Activated CD4-positive, alpha-beta T cell treated with anti-CD3 and anti-CD28 coated beads, Interleukin-2, amount 10 ng/mL, durations not matched to agents 24 days and 14 days (primary cell): Measurements from ENCODE around the gene CCNJL. TPM values are rescaled to one million over a fixed set of nuclear protein-coding genes. Genes with fewer than 3 reads are reported as not detected.

Experiments used
- DNase-seq: peaks from one replicate; pipeline ENCODE4 v3.0.0; 2022
- H3K27ac Mint-ChIP-seq: one replicate; pipeline ENCODE4 v1.8.0; 2022; ENCODE audit warnings: mild to moderate bottlenecking, mixed read lengths
- H3K27me3 Mint-ChIP-seq: one replicate; pipeline ENCODE4 v1.8.0; 2022; ENCODE audit warnings: mixed read lengths
- H3K36me3 Mint-ChIP-seq: one replicate; pipeline ENCODE4 v1.8.0; 2022; ENCODE audit warnings: low read depth, mild to moderate bottlenecking, mixed read lengths
- H3K4me1 Mint-ChIP-seq: one replicate; pipeline ENCODE4 v1.8.0; 2021; ENCODE audit warnings: mixed read lengths
- H3K4me3 Mint-ChIP-seq: one replicate; pipeline ENCODE4 v1.8.0; 2022; ENCODE audit warnings: mild to moderate bottlenecking, moderate library complexity, mixed read lengths
- H3K9me3 Mint-ChIP-seq: one replicate; pipeline ENCODE4 v1.8.0; 2021; ENCODE audit warnings: mixed read lengths
- intact Hi-C: fragments of 100-400 bp; cut with micrococcal nuclease; formaldehyde crosslinking; loops from one replicate; pipeline ENCODE4 v1.15.1; 2023
- total RNA-seq: library from RNA; stranded (reverse); gene quantifications from 2 replicates; pipeline ENCODE4 v1.2.3, GENCODE V29; 2022

CCNJL gene
- total RNA-seq, 1 donor from 2014 or later, result not detected

- H3K27me3 Mint-ChIP-seq, result no peaks in the 10 kb centered on the region
- intact Hi-C loops, result no loop called here
Measured at GRCh38 chr5:160291467-160291866, 20.9 kb downstream of the CCNJL start.

GRCh38 chr5:160290751-160291150 lies 21.6 kb downstream of the CCNJL start:
- intact Hi-C loops, result no loop called here
- Mint-ChIP-seq H3K36me3 (no peaks in the 10 kb centered on the region), H3K27me3 (no peaks in the 10 kb centered on the region), H3K4me3 (no peak overlapping the region), H3K9me3 (no peaks in the 10 kb centered on the region), H3K4me1 (no peaks in the 10 kb centered on the region), H3K27ac (no peak overlapping the region)
- DNase-seq, result no peak

More at GRCh38 chr5:160291467-160291866, 20.9 kb downstream of the CCNJL start:
- no peak for DNase-seq
- Mint-ChIP-seq H3K4me1 (no peaks in the 10 kb centered on the region), H3K36me3 (no peaks in the 10 kb centered on the region), H3K4me3 (no peak overlapping the region), H3K27ac (no peak overlapping the region), H3K9me3 (no peaks in the 10 kb centered on the region)

GRCh38 chr5:160289721-160290120 lies 22.6 kb downstream of the CCNJL start:
- Mint-ChIP-seq H3K36me3 (no peaks in the 10 kb centered on the region), H3K27me3 (no peaks in the 10 kb centered on the region), H3K9me3 (no peaks in the 10 kb centered on the region), H3K27ac (no peak overlapping the region), H3K4me1 (no peaks in the 10 kb centered on the region), H3K4me3 (no peak overlapping the region)
- intact Hi-C loops, result no loop called here
- no peak for DNase-seq

GRCh38 chr5:160289356-160289651 lies 23.1 kb downstream of the CCNJL start:
- DNase-seq, result no peak
- Mint-ChIP-seq H3K36me3 (no peaks in the 10 kb centered on the region), H3K27ac (no peak overlapping the region), H3K27me3 (no peaks in the 10 kb centered on the region), H3K4me3 (no peak overlapping the region), H3K4me1 (no peaks in the 10 kb centered on the region), H3K9me3 (no peaks in the 10 kb centered on the region)
- intact Hi-C loops, result no loop called here

- Mint-ChIP-seq H3K36me3 (no peaks in the 10 kb centered on the region), H3K27ac (no peak overlapping the region), H3K27me3 (peaks cover 3% of the 10 kb centered on the region), H3K4me3 (no peak overlapping the region), H3K9me3 (no peaks in the 10 kb centered on the region), H3K4me1 (no peaks in the 10 kb centered on the region)
- no peak for DNase-seq
- intact Hi-C loops, result no loop called here
Measured at GRCh38 chr5:160287378-160288051, 24.8 kb downstream of the CCNJL start.

GRCh38 chr5:160286947-160287346 lies 25.4 kb downstream of the CCNJL start:
- Mint-ChIP-seq H3K9me3 (no peaks in the 10 kb centered on the region), H3K4me1 (no peaks in the 10 kb centered on the region), H3K27ac (no peak overlapping the region), H3K36me3 (no peaks in the 10 kb centered on the region), H3K27me3 (peaks cover 5% of the 10 kb centered on the region), H3K4me3 (no peak overlapping the region)
- no peak for DNase-seq
- intact Hi-C loops, result no loop called here

GRCh38 chr5:160285316-160285715 lies 27.0 kb downstream of the CCNJL start:
- no peak overlapping the region for H3K4me3 Mint-ChIP-seq
- H3K27me3 Mint-ChIP-seq, result peaks cover 5% of the 10 kb centered on the region
- H3K36me3 Mint-ChIP-seq, result no peaks in the 10 kb centered on the region
- no peaks in the 10 kb centered on the region for H3K4me1 Mint-ChIP-seq
- no peak overlapping the region for H3K27ac Mint-ChIP-seq
- H3K9me3 Mint-ChIP-seq, result no peaks in the 10 kb centered on the region
- intact Hi-C loops, result no loop called here
- no peak for DNase-seq

GRCh38 chr5:160284291-160284873 lies 28.0 kb downstream of the CCNJL start:
- DNase-seq, result no peak
- Mint-ChIP-seq H3K4me1 (no peaks in the 10 kb centered on the region), H3K36me3 (no peaks in the 10 kb centered on the region), H3K4me3 (no peak overlapping the region), H3K27me3 (peaks cover 5% of the 10 kb centered on the region), H3K9me3 (no peaks in the 10 kb centered on the region), H3K27ac (no peak overlapping the region)
- intact Hi-C loops, result no loop called here

- Mint-ChIP-seq H3K9me3 (no peaks in the 10 kb centered on the region), H3K27me3 (peaks cover 5% of the 10 kb centered on the region), H3K36me3 (no peaks in the 10 kb centered on the region), H3K4me3 (no peak overlapping the region), H3K27ac (no peak overlapping the region), H3K4me1 (no peaks in the 10 kb centered on the region)
- intact Hi-C loops, result no loop called here
- no peak for DNase-seq
Measured at GRCh38 chr5:160281275-160281674, 31.1 kb downstream of the CCNJL start.

- Mint-ChIP-seq H3K9me3 (no peaks in the 10 kb centered on the region), H3K4me3 (no peak overlapping the region), H3K4me1 (no peaks in the 10 kb centered on the region), H3K27me3 (peaks cover 5% of the 10 kb centered on the region), H3K36me3 (no peaks in the 10 kb centered on the region), H3K27ac (no peak overlapping the region)
- no peak for DNase-seq
- intact Hi-C loops, result no loop called here
Measured at GRCh38 chr5:160280384-160281095, 31.8 kb downstream of the CCNJL start.

- Mint-ChIP-seq H3K27me3 (peaks cover 2% of the 10 kb centered on the region), H3K4me1 (no peaks in the 10 kb centered on the region), H3K4me3 (no peak overlapping the region), H3K27ac (no peak overlapping the region), H3K36me3 (no peaks in the 10 kb centered on the region), H3K9me3 (no peaks in the 10 kb centered on the region)
- DNase-seq, result no peak
- intact Hi-C loops, result no loop called here
Measured at GRCh38 chr5:160278343-160278742, 34.0 kb downstream of the CCNJL start.

GRCh38 chr5:160274483-160274931 lies 37.9 kb downstream of the CCNJL start:
- DNase-seq, result no peak
- H3K4me1 Mint-ChIP-seq, result peaks cover 2% of the 10 kb centered on the region
- no peak overlapping the region for H3K4me3 Mint-ChIP-seq
- intact Hi-C loops, result no loop called here
- H3K27me3 Mint-ChIP-seq, result no peaks in the 10 kb centered on the region
- no peaks in the 10 kb centered on the region for H3K36me3 Mint-ChIP-seq
- H3K9me3 Mint-ChIP-seq, result no peaks in the 10 kb centered on the region
- no peak overlapping the region for H3K27ac Mint-ChIP-seq

- no peak overlapping the region for H3K27ac Mint-ChIP-seq
- no peaks in the 10 kb centered on the region for H3K36me3 Mint-ChIP-seq
- no peak for DNase-seq
- peaks cover 2% of the 10 kb centered on the region for H3K4me1 Mint-ChIP-seq
- no peaks in the 10 kb centered on the region for H3K9me3 Mint-ChIP-seq
- intact Hi-C loops, result no loop called here
- H3K4me3 Mint-ChIP-seq, result no peak overlapping the region
- no peaks in the 10 kb centered on the region for H3K27me3 Mint-ChIP-seq
Measured at GRCh38 chr5:160272889-160273288, 39.5 kb downstream of the CCNJL start.

- Mint-ChIP-seq H3K27me3 (no peaks in the 10 kb centered on the region), H3K9me3 (no peaks in the 10 kb centered on the region), H3K4me3 (no peak overlapping the region), H3K36me3 (no peaks in the 10 kb centered on the region), H3K4me1 (peaks cover 2% of the 10 kb centered on the region), H3K27ac (no peak overlapping the region)
- intact Hi-C loops, result no loop called here
- no peak for DNase-seq
Measured at GRCh38 chr5:160272264-160272663, 40.1 kb downstream of the CCNJL start.
